ENCODE data around the gene NDUFV1. TPM values are rescaled to one million over a fixed set of nuclear protein-coding genes. Genes with fewer than 3 reads are reported as not detected.

NDUFV1 gene
- total and polyA plus RNA-seq, 9 of the 15 experiments (the other 6 are each of a cell fraction or from before 2014, with no cell fraction given) = 10.8 to 423 (median 209) TPM

- no peak for TF ChIP-seq ZFP1 (CRISPR knock-in tag; IDR thresholded peaks at IDR 0.05)
- TF ChIP-seq ZNF77 (CRISPR knock-in tag; IDR thresholded peaks at IDR 0.05) = no peak
- 0 out of 2 replicates have a peak, but pooled peaks have one; percentile 11 for TF ChIP-seq PKNOX1 (IDR thresholded peaks at IDR 0.05)
- TF ChIP-seq TCF3 (CRISPR knock-in tag; IDR thresholded peaks at IDR 0.05) = peak; percentile 63; the same call in 1 of the 2 replicates
- TF ChIP-seq CTBP1 (IDR thresholded peaks at IDR 0.05; ENCODE audit: borderline replicate concordance) = peak; percentile 76
- TF ChIP-seq CREB3L1 (IDR thresholded peaks at IDR 0.05; ENCODE audit: borderline replicate concordance, low read depth) = no peak
- TF ChIP-seq ZNF232 (CRISPR knock-in tag; IDR thresholded peaks at IDR 0.05) = no peak
- TF ChIP-seq ZNF212 (CRISPR knock-in tag; IDR thresholded peaks at IDR 0.05) = no peak
- TF ChIP-seq NFYB (IDR thresholded peaks at IDR 0.05; ENCODE audit: extremely low read depth, insufficient read length) = no peak
- no peak for TF ChIP-seq RBM14 (IDR thresholded peaks at IDR 0.05; ENCODE audit: borderline replicate concordance, insufficient read depth, low read depth, low read length)
- no peak for TF ChIP-seq ASH1L (IDR thresholded peaks at IDR 0.05; ENCODE audit: borderline replicate concordance, low read depth, partially characterized antibody)
- 0 out of 2 replicates have a peak, but pooled peaks have one; percentile 26 for TF ChIP-seq CREM (IDR thresholded peaks at IDR 0.05; ENCODE audit: low read depth)
- TF ChIP-seq RB1 (IDR thresholded peaks at IDR 0.05; ENCODE audit: low read depth) = peak; percentile 68
- no peak for TF ChIP-seq KAT7 (CRISPR knock-in tag; IDR thresholded peaks at IDR 0.05; ENCODE audit: borderline replicate concordance)
- no peak for TF ChIP-seq AFF1 (IDR thresholded peaks at IDR 0.05; ENCODE audit: low read depth in 1 of 2, partially characterized antibody in 2 of 2)
- TF ChIP-seq ZNF134 (CRISPR knock-in tag; conservative IDR thresholded peaks at IDR 0.05) = no peak
- TF ChIP-seq ZNF280A (IDR thresholded peaks at IDR 0.05; ENCODE audit: low read depth, partially characterized antibody) = no peak
- TF ChIP-seq MEF2D (tag; conservative IDR thresholded peaks at IDR 0.05; ENCODE audit: low read depth) = no peak
- no peak for TF ChIP-seq ATF1 (CRISPR knock-in tag; IDR thresholded peaks at IDR 0.05)
- TF ChIP-seq ATF1 (tag; IDR thresholded peaks at IDR 0.05) = peak; percentile 73
- TF ChIP-seq ARID1B (IDR thresholded peaks at IDR 0.05) = peak; percentile 79
Observed at GRCh38 chr11:67572747-67573419, 33.9 kb upstream of the NDUFV1 start (continued).
